Measurements from ENCODE around the gene CRYBA4.

Gene CRYBA4

GRCh38 chr22:26621663-26622062 is at the start of gene CRYBA4:
CRYBA4 (plus strand) TSS chr22:26621963; CDS start chr22:26622597, 634 bp downstream.
- DNase-seq (ENCODE audit: low spot score) = no peak

- peak; percentile 50 for DNase-seq (ENCODE audit: low spot score)
Measured at GRCh38 chr22:26573026-26573662, 48.6 kb upstream of the CRYBA4 start.

GRCh38 chr22:26574001-26574723 is 47.6 kb upstream of the CRYBA4 start:
- DNase-seq (ENCODE audit: low spot score) = no peak

GRCh38 chr22:26576026-26576680 is 45.6 kb upstream of the CRYBA4 start:
- DNase-seq (ENCODE audit: low spot score) = peak; percentile 37

GRCh38 chr22:26577081-26577480 is 44.7 kb upstream of the CRYBA4 start:
- DNase-seq (ENCODE audit: low spot score) = no peak

GRCh38 chr22:26579331-26579886 is 42.4 kb upstream of the CRYBA4 start:
- DNase-seq (ENCODE audit: low spot score) = no peak

GRCh38 chr22:26580240-26580962 is 41.4 kb upstream of the CRYBA4 start:
- no peak for DNase-seq (ENCODE audit: low spot score)

- DNase-seq (ENCODE audit: low spot score) = no peak
Measured at GRCh38 chr22:26581026-26581425, 40.7 kb upstream of the CRYBA4 start.

- DNase-seq (ENCODE audit: low spot score) = no peak
Measured at GRCh38 chr22:26581633-26582168, 40.1 kb upstream of the CRYBA4 start.

GRCh38 chr22:26584010-26584409 is 37.8 kb upstream of the CRYBA4 start:
- no peak for DNase-seq (ENCODE audit: low spot score)

GRCh38 chr22:26585104-26585790 is 36.5 kb upstream of the CRYBA4 start:
- peak; percentile 25 for DNase-seq (ENCODE audit: low spot score)

GRCh38 chr22:26586556-26587325 is 35.0 kb upstream of the CRYBA4 start:
- DNase-seq (ENCODE audit: low spot score) = peak; percentile 19

GRCh38 chr22:26587991-26588613 is 33.7 kb upstream of the CRYBA4 start:
- DNase-seq (ENCODE audit: low spot score) = no peak

- no peak for DNase-seq (ENCODE audit: low spot score)
Measured at GRCh38 chr22:26588729-26589366, 32.9 kb upstream of the CRYBA4 start.

- DNase-seq (ENCODE audit: low spot score) = peak; percentile 35
Measured at GRCh38 chr22:26589367-26589844, 32.4 kb upstream of the CRYBA4 start.

GRCh38 chr22:26589845-26590736 is 31.7 kb upstream of the CRYBA4 start, which contains the start of gene TPST2:
TPST2 (minus strand) TSS chr22:26590132; CDS start chr22:26541630, 48,502 bp downstream.
- DNase-seq (ENCODE audit: low spot score) = peak; percentile 65

- DNase-seq (ENCODE audit: low spot score) = no peak
Measured at GRCh38 chr22:26592421-26592891, 29.3 kb upstream of the CRYBA4 start.

GRCh38 chr22:26593763-26594162 is 28.0 kb upstream of the CRYBA4 start:
- no peak for DNase-seq (ENCODE audit: low spot score)
